Measurements from ENCODE around the gene HSPA8. TPM values are rescaled to one million over a fixed set of nuclear protein-coding genes. Genes with fewer than 3 reads are reported as not detected.
A peak's percentile ranks its signal among the peaks of the same experiment; 100 is the strongest.

HSPA8 gene
- total and polyA plus RNA-seq, 11 donors = 58.9 to 2,193 (median 1,101) TPM

DNA sequence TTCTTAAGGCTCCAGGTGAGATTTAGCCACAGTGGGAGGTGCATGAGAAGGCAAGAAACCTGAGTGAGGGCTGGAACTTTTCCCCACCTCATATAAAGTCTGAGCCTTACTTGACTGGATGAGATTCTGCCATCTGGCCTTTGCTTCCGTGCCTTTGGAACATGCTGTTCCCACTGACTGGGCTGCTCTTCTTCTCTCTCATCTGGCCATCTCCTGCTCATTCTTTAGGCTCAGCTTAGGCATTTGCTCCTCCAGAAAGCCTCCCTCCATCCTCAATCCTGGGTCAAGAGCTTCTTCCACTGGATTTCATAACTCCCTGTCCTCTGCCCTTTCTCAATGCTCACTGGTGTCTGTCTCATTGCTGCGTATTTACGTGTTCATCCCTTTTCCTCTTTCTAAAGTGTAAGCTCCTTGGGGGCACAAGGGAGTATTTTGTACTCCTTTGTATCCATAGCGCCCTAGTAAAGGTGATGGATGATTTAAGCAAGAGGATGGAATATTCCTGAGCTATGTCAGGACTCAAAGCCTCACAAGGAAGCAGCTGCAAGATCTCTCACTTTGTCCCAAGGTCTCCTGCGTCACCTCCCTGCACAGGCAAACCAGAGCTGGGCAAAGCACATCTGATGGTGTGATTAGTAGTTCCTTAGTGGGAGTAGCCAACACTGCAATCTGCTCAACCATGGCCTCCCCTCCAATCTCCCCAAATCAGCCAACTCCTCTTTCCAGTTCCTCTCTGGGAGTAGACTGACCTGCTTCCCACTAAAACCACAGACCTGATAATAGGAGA is 15.3 kb downstream of the HSPA8 start:
- no peak overlapping the region for H3K27ac ChIP-seq
- TF ChIP-seq, protein P1, sequence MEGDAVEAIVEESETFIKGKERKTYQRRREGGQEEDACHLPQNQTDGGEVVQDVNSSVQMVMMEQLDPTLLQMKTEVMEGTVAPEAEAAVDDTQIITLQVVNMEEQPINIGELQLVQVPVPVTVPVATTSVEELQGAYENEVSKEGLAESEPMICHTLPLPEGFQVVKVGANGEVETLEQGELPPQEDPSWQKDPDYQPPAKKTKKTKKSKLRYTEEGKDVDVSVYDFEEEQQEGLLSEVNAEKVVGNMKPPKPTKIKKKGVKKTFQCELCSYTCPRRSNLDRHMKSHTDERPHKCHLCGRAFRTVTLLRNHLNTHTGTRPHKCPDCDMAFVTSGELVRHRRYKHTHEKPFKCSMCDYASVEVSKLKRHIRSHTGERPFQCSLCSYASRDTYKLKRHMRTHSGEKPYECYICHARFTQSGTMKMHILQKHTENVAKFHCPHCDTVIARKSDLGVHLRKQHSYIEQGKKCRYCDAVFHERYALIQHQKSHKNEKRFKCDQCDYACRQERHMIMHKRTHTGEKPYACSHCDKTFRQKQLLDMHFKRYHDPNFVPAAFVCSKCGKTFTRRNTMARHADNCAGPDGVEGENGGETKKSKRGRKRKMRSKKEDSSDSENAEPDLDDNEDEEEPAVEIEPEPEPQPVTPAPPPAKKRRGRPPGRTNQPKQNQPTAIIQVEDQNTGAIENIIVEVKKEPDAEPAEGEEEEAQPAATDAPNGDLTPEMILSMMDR (IDR thresholded peaks at IDR 0.05) = no peak
- TF ChIP-seq POLR2A (IDR thresholded peaks at IDR 0.05) = no peak
- WGBS, 4 donors = 76 to 86% (median 81%) methylated on average over 5 of the region's 5 CpGs
- peaks cover 0 to 12% (median 0%) of the 10 kb centered on the region in 12 donors for H3K4me1 ChIP-seq
- H3K27me3 ChIP-seq = no peaks in the 10 kb centered on the region
- H3K4me3 ChIP-seq = no peak overlapping the region
- ATAC-seq (no peak), DNase-seq (no peak)
- H3K36me3 ChIP-seq = no peaks in the 10 kb centered on the region
- intact Hi-C loops (cut with DNase I) = no loop called here
- no peaks in the 10 kb centered on the region for H3K9me3 ChIP-seq

DNA sequence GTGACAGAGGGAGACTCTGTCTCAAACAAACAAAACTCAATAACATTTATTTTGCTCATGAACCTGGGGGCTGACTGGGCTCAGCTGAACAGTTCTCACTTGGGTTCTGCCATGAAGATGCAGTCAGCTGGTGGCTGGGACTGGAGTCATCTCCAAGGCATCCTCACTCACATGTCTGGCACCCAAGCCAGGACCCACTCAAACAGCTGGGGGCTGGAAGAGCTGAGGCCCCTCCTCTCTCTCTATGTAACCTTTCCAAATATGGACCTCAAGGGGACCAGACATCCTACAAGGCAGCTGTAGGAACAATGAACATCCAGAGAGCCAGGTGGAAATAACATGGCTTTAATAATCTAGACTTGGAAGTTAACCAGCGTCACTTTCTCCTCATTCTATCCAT is 16.8 kb downstream of the HSPA8 start:
- Histone ChIP-seq H3K9me3 (no peaks in the 10 kb centered on the region), H3K27me3 (no peaks in the 10 kb centered on the region), H3K27ac (no peak overlapping the region), H3K36me3 (no peaks in the 10 kb centered on the region), H3K4me3 (no peak overlapping the region), H3K4me1 (peaks cover 0 to 12% (median 0%) of the 10 kb centered on the region in 12 donors)
- DNase-seq (no peak), ATAC-seq (no peak)
- WGBS, 4 donors = 92 to 100% (median 98%) methylated on average over 1 of the region's 1 CpG
- intact Hi-C loops (cut with DNase I) = no loop called here
- TF ChIP-seq, protein P1 (IDR thresholded peaks at IDR 0.05) = no peak
- no peak for TF ChIP-seq POLR2A (IDR thresholded peaks at IDR 0.05)

DNA sequence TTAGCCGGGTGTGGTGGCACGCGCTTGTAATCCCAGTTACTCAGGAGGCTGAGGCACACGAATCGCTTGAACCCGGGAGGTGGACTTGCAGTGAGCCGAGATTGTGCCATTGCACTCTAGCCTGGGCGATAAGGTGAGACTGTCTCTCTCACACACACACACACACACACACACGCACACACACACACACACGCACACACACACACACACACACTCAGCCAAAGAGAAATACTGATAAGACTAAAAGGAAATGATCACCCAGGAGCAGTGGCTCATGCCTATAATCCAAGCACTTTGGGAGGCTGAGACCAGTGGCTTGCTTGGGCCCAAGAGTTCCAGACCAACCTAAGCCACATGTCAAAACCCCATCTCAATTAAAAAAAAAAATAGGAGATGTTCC is 20.8 kb downstream of the HSPA8 start:
- Histone ChIP-seq H3K4me1 (no peaks in the 10 kb centered on the region), H3K27ac (no peak overlapping the region), H3K9me3 (no peaks in the 10 kb centered on the region), H3K4me3 (no peak overlapping the region), H3K27me3 (no peaks in the 10 kb centered on the region), H3K36me3 (no peaks in the 10 kb centered on the region)
- ATAC-seq (no peak), DNase-seq (no peak)
- intact Hi-C loops (cut with DNase I) = no loop called here
- WGBS, 4 donors = 90 to 96% (median 93%) methylated on average over 10 of the region's 10 CpGs
- TF ChIP-seq POLR2A (IDR thresholded peaks at IDR 0.05) = no peak
- TF ChIP-seq, protein P1 (IDR thresholded peaks at IDR 0.05) = no peak

DNA sequence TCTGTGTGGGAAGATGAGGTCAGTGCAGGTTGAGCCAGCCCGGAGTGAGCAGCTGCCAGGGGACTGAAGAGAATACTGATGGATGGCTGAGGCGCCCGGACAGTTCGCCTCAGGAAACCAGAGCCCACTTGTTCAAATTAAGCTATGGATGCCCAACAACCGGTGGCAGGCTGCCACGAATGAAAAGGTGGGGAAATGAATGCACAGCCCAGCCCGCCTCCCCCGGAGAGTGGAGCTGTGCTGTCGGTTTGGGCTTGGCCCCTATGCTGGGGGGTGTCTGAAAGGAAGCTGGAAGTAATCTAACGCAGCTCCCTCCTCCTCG is 21.9 kb downstream of the HSPA8 start:
- ATAC-seq (peak in 2 of 4 donors; percentile 59 to 62), DNase-seq (no peak)
- Histone ChIP-seq H3K27me3 (no peaks in the 10 kb centered on the region), H3K4me1 (no peaks in the 10 kb centered on the region), H3K27ac (no peak overlapping the region), H3K9me3 (no peaks in the 10 kb centered on the region), H3K36me3 (no peaks in the 10 kb centered on the region), H3K4me3 (no peak overlapping the region)
- intact Hi-C loops (cut with DNase I) = no loop called here
- WGBS, 4 donors = 46 to 57% (median 49%) methylated on average over 11 of the region's 11 CpGs
- TF ChIP-seq, protein P1 (IDR thresholded peaks at IDR 0.05) = no peak
- no peak for TF ChIP-seq POLR2A (IDR thresholded peaks at IDR 0.05)

Measured in heart left ventricle (tissue), 16 donors.